Stomach smooth muscle (tissue), 2 donors: ENCODE data around the gene PLIN5.

Experiments
- H3K27ac ChIP-seq: one replicate; pipeline ENCODE4 v1.7.0; 2013; ENCODE audit warnings: mild to moderate bottlenecking, low read length, inconsistent platforms
- H3K27me3 ChIP-seq, 2 donors: one replicate each; pipeline ENCODE4 v1.7.0; 2013; ENCODE audit warnings: low read length in 2 of 2; ENCODE audit not compliant: insufficient read depth in 2 of 2, control insufficient read depth in 1 of 2
- H3K36me3 ChIP-seq, 2 donors: one replicate each; pipeline ENCODE4 v1.7.0; 2013; ENCODE audit warnings: low read length in 2 of 2; ENCODE audit not compliant: control insufficient read depth in 2 of 2, insufficient read depth in 2 of 2
- H3K4me1 ChIP-seq: one replicate; pipeline ENCODE4 v1.7.0; 2013; ENCODE audit warnings: low read length; ENCODE audit not compliant: control insufficient read depth, insufficient read depth
- H3K4me3 ChIP-seq, 2 donors: one replicate each; pipeline ENCODE4 v1.7.0; 2013; ENCODE audit warnings: low read length in 2 of 2
- H3K9ac ChIP-seq, 2 donors: one replicate each; pipeline ENCODE4 v1.7.0; 2013; ENCODE audit warnings: low read length in 2 of 2, mild to moderate bottlenecking in 1 of 2
- H3K9me3 ChIP-seq, 2 donors: one replicate each; pipeline ENCODE4 v1.7.0; 2013; ENCODE audit warnings: low read length in 2 of 2; ENCODE audit not compliant: control insufficient read depth in 2 of 2
- donor health status: healthy.
- donor health status: Pancreatic carcinoma.

Gene PLIN5

DNA sequence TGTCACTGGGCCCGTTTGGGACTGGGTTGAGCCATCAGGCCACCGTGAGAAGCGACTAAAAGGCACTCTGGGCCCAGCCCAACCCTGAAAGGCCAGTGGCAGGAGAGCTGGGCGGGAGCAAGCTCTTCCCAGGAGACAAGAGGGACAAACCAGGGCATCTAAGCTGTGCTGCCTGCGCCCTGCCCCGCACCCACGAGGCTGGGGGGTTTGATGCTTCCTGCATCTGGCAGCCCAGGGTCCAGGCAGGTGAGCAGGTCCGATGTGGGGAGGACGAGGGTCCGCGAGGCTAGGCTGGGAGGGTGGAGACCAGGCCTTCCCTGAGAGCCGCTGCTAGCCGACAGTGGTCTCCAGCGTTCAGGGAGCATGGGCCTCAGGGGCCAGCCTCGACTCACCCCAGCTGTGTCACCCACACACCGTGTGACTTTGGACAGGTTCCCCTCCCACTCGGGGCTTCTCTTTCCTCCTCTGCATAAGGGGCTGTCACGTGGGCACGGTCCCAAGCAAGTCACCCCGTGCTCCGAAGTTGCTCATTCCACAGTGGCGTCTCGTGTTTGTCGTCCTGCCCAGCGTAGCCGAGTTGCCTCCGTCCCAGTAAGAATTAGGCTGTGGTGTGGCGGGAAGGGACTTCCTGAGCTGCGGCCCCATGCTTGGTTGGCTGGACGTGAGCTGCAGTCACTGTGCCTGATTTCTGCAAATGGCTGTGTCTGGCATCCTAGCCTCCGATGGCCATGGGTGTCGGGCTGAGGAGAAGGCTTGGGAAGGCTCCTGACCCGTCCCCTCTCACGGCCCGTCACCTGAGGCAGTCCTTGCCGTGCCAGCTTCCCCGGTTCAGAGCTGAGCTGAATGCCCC, 32.5 kb downstream of the PLIN5 start:
- Histone ChIP-seq H3K9ac (no peak overlapping the region), H3K27ac (peak overlapping the region; percentile 53), H3K4me1 (peaks cover 43% of the 10 kb centered on the region), H3K9me3 (no peaks in the 10 kb centered on the region), H3K36me3 (peaks cover 26 to 51% of the 10 kb centered on the region in 2 donors), H3K4me3 (no peak overlapping the region), H3K27me3 (no peaks in the 10 kb centered on the region)

DNA sequence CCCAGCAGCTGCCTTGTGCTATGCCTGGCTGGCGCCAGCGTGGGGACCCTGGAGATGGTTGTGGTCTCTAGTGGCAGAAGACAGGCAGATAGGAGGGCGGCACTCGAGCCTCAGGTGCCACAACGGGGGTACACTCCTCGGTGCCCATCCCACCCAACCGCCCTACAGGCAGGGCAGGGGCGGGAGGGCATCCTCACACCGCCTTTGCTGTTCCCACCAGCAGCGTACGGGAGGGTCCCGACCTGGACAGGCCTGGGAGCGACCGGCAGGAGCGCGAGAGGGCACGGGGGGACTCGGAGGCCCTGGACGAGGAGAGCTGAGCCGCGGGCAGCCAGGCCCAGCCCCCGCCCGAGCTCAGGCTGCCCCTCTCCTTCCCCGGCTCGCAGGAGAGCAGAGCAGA, 33.3 kb downstream of the PLIN5 start:
- Histone ChIP-seq H3K27me3 (no peaks in the 10 kb centered on the region), H3K36me3 (peaks cover 22 to 45% of the 10 kb centered on the region in 2 donors), H3K27ac (peak overlapping the region; percentile 53), H3K4me3 (no peak overlapping the region), H3K9ac (no peak overlapping the region), H3K9me3 (no peaks in the 10 kb centered on the region), H3K4me1 (peaks cover 35% of the 10 kb centered on the region)

DNA sequence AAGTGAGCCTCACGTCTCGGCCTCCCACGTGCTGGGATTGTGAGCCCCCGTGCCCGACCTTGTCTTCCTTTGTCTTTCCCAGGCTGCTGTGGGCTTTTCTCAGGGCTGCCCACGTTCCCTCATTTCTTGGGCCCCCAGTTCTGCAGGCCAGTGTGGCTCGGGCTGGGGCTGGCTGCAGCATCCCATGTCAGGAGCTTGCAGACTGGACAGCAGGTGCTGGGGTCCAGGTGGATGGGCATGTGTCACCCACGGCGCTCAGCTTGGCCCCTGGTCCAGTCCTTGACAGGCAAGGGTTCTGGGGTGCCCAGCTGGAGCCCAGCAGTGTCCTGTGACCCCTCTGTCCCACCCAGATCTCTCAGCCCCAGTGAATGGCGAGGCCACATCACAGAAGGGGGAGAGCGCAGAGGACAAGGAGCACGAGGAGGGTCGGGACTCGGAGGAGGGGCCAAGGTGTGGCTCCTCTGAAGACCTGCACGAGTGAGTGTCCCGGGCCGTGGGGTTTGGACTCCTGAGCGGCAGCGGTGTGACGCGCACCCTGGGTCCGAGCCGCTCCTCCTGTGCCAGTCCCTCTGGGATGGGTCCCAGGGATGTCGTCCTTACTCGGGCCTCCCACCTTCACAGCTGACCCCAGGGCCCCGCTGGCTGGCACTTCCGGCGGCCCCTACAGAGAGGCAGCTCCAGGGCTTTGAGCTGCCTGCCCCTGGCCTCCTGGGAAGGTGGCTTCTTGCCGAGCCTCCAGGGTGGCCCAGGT, 34.0 kb downstream of the PLIN5 start:
- H3K36me3 ChIP-seq, result peaks cover 17 to 39% of the 10 kb centered on the region in 2 donors
- H3K9me3 ChIP-seq, result no peaks in the 10 kb centered on the region
- no peak overlapping the region for H3K27ac ChIP-seq
- H3K9ac ChIP-seq, result no peak overlapping the region
- H3K4me1 ChIP-seq, result peaks cover 33% of the 10 kb centered on the region
- no peak overlapping the region for H3K4me3 ChIP-seq
- no peaks in the 10 kb centered on the region for H3K27me3 ChIP-seq

DNA sequence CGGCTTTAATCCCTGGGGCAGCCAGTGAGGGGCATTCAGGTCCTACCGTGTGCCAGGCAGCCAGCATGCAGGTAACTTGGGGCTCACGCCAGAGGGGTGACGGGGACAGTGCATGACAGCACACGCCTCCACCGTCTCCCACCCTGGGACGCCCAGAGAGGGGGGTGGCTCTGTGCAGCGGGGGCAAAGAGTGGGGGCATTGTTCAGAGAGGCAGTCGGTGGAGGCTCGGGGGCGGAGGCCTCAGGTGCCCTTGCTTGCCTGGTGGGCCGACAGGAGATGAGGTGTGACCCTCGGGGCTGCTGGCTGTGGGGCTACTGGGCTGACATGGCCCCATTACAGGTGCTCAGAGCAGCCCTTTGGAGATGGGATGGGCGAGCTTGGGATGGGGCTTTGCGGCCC, 35.2 kb downstream of the PLIN5 start:
- Histone ChIP-seq H3K36me3 (peaks cover 20 to 34% of the 10 kb centered on the region in 2 donors), H3K4me3 (no peak overlapping the region), H3K27ac (no peak overlapping the region), H3K9ac (no peak overlapping the region), H3K9me3 (no peaks in the 10 kb centered on the region), H3K27me3 (no peaks in the 10 kb centered on the region), H3K4me1 (peaks cover 29% of the 10 kb centered on the region)

DNA sequence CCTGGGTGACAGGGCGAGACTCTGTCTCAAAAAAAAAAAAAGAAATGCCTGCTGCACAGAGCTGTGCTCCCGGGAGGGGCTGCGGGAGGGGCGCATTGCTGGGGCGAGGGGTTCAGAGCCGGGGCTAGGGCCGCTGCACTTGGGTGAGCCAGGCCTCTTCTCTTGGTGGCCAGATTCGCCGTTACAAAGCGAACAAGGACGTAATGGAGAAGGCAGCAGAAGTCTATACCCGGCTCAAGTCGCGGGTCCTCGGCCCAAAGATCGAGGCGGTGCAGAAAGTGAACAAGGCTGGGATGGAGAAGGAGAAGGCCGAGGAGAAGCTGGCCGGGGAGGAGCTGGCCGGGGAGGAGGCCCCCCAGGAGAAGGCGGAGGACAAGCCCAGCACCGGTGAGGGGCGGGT, 35.7 kb downstream of the PLIN5 start:
- Histone ChIP-seq H3K27me3 (no peaks in the 10 kb centered on the region), H3K4me1 (peaks cover 23% of the 10 kb centered on the region), H3K36me3 (peaks cover 19 to 29% of the 10 kb centered on the region in 2 donors), H3K9me3 (no peaks in the 10 kb centered on the region), H3K4me3 (no peak overlapping the region), H3K9ac (no peak overlapping the region), H3K27ac (no peak overlapping the region)

DNA sequence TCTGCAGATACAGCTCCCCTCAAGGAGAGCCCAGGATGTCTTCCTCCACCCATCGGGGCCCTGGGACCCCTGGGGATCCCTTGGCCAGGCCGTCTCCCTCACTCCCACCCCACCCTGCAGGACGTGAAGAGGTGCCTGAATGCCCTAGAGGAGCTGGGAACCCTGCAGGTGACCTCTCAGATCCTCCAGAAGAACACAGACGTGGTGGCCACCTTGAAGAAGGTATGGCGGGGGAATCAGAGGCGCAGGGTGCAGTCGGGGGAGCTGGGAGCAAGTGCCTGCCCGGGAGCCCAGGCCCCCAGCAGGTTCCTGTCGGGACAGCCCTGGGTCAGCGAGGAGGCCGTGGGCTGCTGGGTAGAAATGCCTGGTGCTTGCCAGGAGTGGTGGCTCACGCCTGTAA, 36.3 kb downstream of the PLIN5 start:
- H3K36me3 ChIP-seq, result peaks cover 19 to 29% of the 10 kb centered on the region in 2 donors
- H3K4me3 ChIP-seq, result no peak overlapping the region
- no peaks in the 10 kb centered on the region for H3K27me3 ChIP-seq
- no peak overlapping the region for H3K9ac ChIP-seq
- H3K27ac ChIP-seq, result no peak overlapping the region
- no peaks in the 10 kb centered on the region for H3K9me3 ChIP-seq
- peaks cover 19% of the 10 kb centered on the region for H3K4me1 ChIP-seq

DNA sequence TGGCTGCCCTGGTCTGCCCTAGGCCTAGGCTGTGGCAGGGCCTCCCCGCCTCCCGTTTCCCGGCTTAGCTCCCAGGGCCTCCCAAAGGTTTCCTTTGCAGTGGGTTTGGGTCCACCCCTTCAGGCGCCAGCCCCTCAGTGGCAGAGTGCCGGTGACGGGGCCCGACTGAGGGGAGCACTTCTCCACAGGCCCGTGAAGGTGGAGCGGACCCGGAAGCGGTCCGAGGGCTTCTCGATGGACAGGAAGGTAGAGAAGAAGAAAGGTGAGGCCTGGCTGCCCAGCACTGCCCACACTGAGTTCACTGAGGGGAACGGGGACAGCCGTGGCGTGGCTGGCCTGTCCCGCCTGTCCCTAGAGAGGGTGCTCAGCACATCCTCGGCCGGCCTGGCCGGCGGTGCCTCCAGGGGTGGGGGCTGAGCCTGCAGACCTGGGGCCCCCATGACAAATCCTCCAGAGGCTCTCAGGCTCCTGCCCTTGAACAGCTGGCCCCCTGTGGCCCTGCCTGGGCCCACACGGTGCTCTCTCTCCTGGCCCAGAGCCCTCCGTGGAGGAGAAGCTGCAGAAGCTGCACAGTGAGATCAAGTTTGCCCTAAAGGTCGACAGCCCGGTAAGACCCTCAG, 37.1 kb downstream of the PLIN5 start:
- no peak overlapping the region for H3K27ac ChIP-seq
- peaks cover 11% of the 10 kb centered on the region for H3K4me1 ChIP-seq
- no peak overlapping the region for H3K9ac ChIP-seq
- H3K4me3 ChIP-seq, result no peak overlapping the region
- no peaks in the 10 kb centered on the region for H3K27me3 ChIP-seq
- no peaks in the 10 kb centered on the region for H3K9me3 ChIP-seq
- peaks cover 16 to 29% of the 10 kb centered on the region in 2 donors for H3K36me3 ChIP-seq

DNA sequence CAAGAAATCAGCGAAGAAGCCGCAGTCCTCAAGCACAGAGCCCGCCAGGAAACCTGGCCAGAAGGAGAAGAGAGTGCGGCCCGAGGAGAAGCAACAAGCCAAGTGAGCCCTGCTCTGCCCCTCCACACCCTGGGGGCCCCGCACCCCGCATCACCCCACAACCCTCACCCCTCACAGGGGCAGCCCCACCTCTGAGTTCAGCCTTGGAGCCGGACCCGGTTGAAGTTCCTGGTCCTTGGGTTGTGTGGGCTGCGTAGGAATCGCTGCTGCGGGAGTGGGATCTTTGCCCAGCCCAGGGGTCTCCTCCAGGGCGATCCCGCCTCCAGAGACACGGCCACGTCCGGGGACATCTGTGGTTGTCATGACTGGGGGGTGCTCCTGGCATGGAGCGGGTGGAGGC, 38.7 kb downstream of the PLIN5 start:
- H3K27me3 ChIP-seq, result no peaks in the 10 kb centered on the region
- H3K9me3 ChIP-seq, result no peaks in the 10 kb centered on the region
- no peak overlapping the region for H3K27ac ChIP-seq
- H3K4me3 ChIP-seq, result no peak overlapping the region
- H3K9ac ChIP-seq, result no peak overlapping the region
- peaks cover 18 to 33% of the 10 kb centered on the region in 2 donors for H3K36me3 ChIP-seq
- H3K4me1 ChIP-seq, result no peaks in the 10 kb centered on the region

DNA sequence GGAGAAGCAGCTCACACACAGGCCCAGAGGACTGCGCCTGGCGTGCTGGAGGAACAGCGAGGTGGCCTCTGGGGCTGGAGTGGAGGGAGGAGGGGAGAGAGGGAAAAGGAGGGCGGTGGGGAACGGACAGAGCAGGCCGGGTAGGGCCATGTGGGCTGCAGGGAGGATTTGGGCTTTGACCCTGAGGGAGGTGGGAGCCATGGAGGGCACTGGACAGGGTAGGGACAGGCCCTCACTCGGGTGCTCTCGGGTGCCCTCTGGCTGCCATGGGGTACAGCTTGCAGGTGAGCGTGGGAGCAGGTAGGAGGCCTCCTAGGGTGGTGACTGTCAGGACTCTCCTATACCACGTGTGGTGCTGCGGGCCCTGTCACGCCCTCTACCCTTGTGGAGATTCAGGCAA, 39.6 kb downstream of the PLIN5 start:
- no peaks in the 10 kb centered on the region for H3K27me3 ChIP-seq
- no peak overlapping the region for H3K4me3 ChIP-seq
- H3K36me3 ChIP-seq, result peaks cover 19 to 30% of the 10 kb centered on the region in 2 donors
- H3K27ac ChIP-seq, result no peak overlapping the region
- H3K9me3 ChIP-seq, result no peaks in the 10 kb centered on the region
- no peaks in the 10 kb centered on the region for H3K4me1 ChIP-seq
- no peak overlapping the region for H3K9ac ChIP-seq

DNA sequence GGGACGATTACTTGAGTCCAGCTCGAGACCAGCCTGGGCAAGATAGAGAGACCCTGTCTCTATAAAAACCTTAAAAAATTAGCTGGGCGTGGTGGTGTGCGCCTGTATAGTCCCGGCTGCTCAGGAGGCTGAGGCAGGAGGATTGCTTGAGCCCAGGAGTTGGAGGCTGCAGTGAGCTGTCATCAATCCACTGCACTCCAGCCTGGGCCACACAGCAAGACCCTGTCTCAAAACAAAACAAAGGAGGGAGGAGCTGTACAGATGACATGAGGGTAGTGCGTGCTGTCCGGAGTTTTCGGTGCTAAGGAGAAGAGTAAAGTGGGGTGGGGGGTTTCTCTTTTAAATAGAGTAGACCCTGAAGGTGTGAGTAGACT, 40.3 kb downstream of the PLIN5 start:
- Histone ChIP-seq H3K4me3 (no peak overlapping the region), H3K36me3 (peaks cover 26 to 36% of the 10 kb centered on the region in 2 donors), H3K27me3 (no peaks in the 10 kb centered on the region), H3K4me1 (no peaks in the 10 kb centered on the region), H3K9ac (no peak overlapping the region), H3K9me3 (no peaks in the 10 kb centered on the region), H3K27ac (no peak overlapping the region)
